ENCODE data around the gene GJE1.

The GJE1 gene

DNA sequence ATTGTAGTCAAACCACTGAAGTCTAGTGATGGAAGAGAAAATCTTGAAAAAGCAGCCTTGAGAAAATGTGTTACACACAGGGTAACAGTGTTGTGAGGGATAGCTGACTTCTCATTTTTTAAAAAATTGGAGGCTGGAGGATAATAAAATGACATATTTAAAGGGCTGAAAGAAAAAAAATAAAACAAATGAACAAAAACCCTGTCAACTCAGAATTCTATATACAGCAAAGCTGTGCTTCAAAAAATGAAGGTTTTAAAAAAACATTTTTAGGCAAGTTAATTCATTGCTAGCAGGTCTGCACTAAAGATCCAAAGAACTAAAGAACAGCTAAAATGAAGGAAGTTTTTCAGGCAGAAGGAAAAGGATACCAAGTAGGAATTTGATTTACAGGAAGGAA is 45.4 kb downstream of the GJE1 start:
- Histone ChIP-seq H3K9me3 (replicated peaks in 1 of 2; ENCODE audit: control insufficient read depth in 2 of 2, insufficient read depth in 1 of 2, low read depth in 1 of 2, low read length in 2 of 2) (peaks cover 0 to 18% of the 10 kb centered on the region in 2 donors), H3K4me3 (ENCODE audit: low read length in 2 of 2) (no peak overlapping the region), H3K36me3 (replicated peaks in 1 of 2; ENCODE audit: control insufficient read depth in 2 of 2, insufficient read depth in 2 of 2, low read length in 2 of 2) (peaks cover 8 to 61% of the 10 kb centered on the region in 2 donors), H3K4ac (ENCODE audit: low read length) (no peak overlapping the region), H2AFZ (ENCODE audit: low read length) (no peak overlapping the region), H4K8ac (ENCODE audit: low read depth, low read length) (no peak overlapping the region), H3K23ac (ENCODE audit: low read depth, low read length, poor library complexity) (no peak overlapping the region), H4K91ac (ENCODE audit: low read depth, low read length, poor library complexity) (no peak overlapping the region), H3K18ac (ENCODE audit: low read length) (no peak overlapping the region), H3K4me2 (ENCODE audit: insufficient read depth, low read length, poor library complexity, severe bottlenecking) (no peak overlapping the region), H2BK15ac (ENCODE audit: low read length) (no peak overlapping the region), H2AK5ac (ENCODE audit: low read depth, low read length) (no peak overlapping the region), H3K9ac (ENCODE audit: low read depth, low read length, poor library complexity) (no peak overlapping the region), H2BK5ac (ENCODE audit: low read length) (no peak overlapping the region), H3K4me1 (ENCODE audit: control insufficient read depth in 2 of 2, insufficient read depth in 1 of 2, low read depth in 1 of 2, low read length in 2 of 2) (no peaks in the 10 kb centered on the region), H3K27me3 (ENCODE audit: control insufficient read depth in 3 of 3, insufficient read depth in 3 of 3, low read depth in 1 of 3, low read length in 3 of 3) (no peaks in the 10 kb centered on the region), H3K27ac (replicated peaks; ENCODE audit: low read length) (no peak overlapping the region), H3K79me1 (ENCODE audit: low read depth, low read length) (no peaks in the 10 kb centered on the region), H2BK120ac (ENCODE audit: low read depth, low read length) (no peak overlapping the region), H3K14ac (ENCODE audit: low read length) (no peak overlapping the region), H2BK12ac (ENCODE audit: low read length) (no peak overlapping the region)
- no peak for DNase-seq (ENCODE audit: low spot score)

DNA sequence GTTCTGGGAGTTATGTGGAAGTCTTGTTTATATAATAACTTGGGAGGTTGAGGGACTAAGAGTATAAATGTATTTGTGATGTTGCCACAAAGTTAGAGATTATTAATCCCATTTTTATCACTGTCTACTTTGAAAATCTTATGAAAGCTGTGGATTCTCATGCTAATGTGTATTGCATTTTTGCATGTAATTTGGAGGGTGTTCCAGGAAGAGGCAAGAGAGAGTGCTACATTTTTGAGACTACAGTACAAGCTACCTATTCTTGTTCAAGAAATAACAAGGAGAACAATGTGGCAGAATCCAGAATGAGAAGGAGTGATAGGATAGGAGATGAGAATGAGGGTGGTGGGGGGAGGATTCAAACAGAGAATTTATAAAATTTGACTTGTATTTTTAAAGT is 49.3 kb downstream of the GJE1 start:
- no peak overlapping the region for H2BK120ac ChIP-seq (ENCODE audit: low read depth, low read length)
- peaks cover 0 to 14% of the 10 kb centered on the region in 2 donors for H3K9me3 ChIP-seq (replicated peaks in 1 of 2; ENCODE audit: control insufficient read depth in 2 of 2, insufficient read depth in 1 of 2, low read depth in 1 of 2, low read length in 2 of 2)
- no peaks in the 10 kb centered on the region for H3K79me1 ChIP-seq (ENCODE audit: low read depth, low read length)
- H3K4me1 ChIP-seq (ENCODE audit: control insufficient read depth in 2 of 2, insufficient read depth in 1 of 2, low read depth in 1 of 2, low read length in 2 of 2): no peaks in the 10 kb centered on the region
- H3K23ac ChIP-seq (ENCODE audit: low read depth, low read length, poor library complexity): no peak overlapping the region
- H3K18ac ChIP-seq (ENCODE audit: low read length): no peak overlapping the region
- no peak overlapping the region for H3K4me2 ChIP-seq (ENCODE audit: insufficient read depth, low read length, poor library complexity, severe bottlenecking)
- no peak overlapping the region for H2BK15ac ChIP-seq (ENCODE audit: low read length)
- no peak overlapping the region for H2AK5ac ChIP-seq (ENCODE audit: low read depth, low read length)
- H3K4ac ChIP-seq (ENCODE audit: low read length): no peak overlapping the region
- no peak overlapping the region for H2BK12ac ChIP-seq (ENCODE audit: low read length)
- no peak overlapping the region for H3K27ac ChIP-seq (replicated peaks; ENCODE audit: low read length)
- H4K91ac ChIP-seq (ENCODE audit: low read depth, low read length, poor library complexity): no peak overlapping the region
- H3K14ac ChIP-seq (ENCODE audit: low read length): no peak overlapping the region
- peaks cover 0 to 32% of the 10 kb centered on the region in 2 donors for H3K36me3 ChIP-seq (replicated peaks in 1 of 2; ENCODE audit: control insufficient read depth in 2 of 2, insufficient read depth in 2 of 2, low read length in 2 of 2)
- no peaks in the 10 kb centered on the region for H3K27me3 ChIP-seq (ENCODE audit: control insufficient read depth in 3 of 3, insufficient read depth in 3 of 3, low read depth in 1 of 3, low read length in 3 of 3)
- no peak overlapping the region for H4K8ac ChIP-seq (ENCODE audit: low read depth, low read length)
- H3K9ac ChIP-seq (ENCODE audit: low read depth, low read length, poor library complexity): no peak overlapping the region
- no peak overlapping the region for H3K4me3 ChIP-seq (ENCODE audit: low read length in 2 of 2)
- no peak for DNase-seq (ENCODE audit: low spot score)
- no peak overlapping the region for H2BK5ac ChIP-seq (ENCODE audit: low read length)
- no peak overlapping the region for H2AFZ ChIP-seq (ENCODE audit: low read length)

DNA sequence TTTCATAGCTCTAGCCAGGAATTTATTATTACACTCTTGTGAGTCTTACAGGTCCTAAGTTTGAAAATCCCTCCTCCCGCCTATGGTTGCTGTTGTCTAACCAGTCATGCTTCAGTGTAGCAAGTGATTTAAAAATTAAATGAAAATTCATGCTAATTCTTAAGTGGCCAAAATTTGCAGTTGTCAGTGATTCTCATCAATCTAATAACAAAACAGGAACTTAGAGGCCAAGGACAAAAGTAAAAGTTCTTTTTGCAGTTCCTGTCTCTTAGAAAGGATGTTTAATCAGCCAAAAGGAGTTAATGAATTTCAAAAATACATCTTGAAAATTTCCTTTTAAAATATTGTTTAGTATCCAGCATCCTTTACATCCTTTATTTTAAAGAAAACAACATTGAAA is 50.6 kb downstream of the GJE1 start:
- H3K27ac ChIP-seq (replicated peaks; ENCODE audit: low read length): no peak overlapping the region
- H3K9ac ChIP-seq (ENCODE audit: low read depth, low read length, poor library complexity): no peak overlapping the region
- WGBS, 2 donors (ENCODE audit: extremely low coverage in 2 of 2, insufficient read length in 2 of 2, insufficient replicate concordance in 1 of 2): no CpG with 5 or more reads among the region's 1 CpG
- H3K27me3 ChIP-seq (ENCODE audit: control insufficient read depth in 3 of 3, insufficient read depth in 3 of 3, low read depth in 1 of 3, low read length in 3 of 3): no peaks in the 10 kb centered on the region
- H2BK15ac ChIP-seq (ENCODE audit: low read length): no peak overlapping the region
- no peak overlapping the region for H3K4ac ChIP-seq (ENCODE audit: low read length)
- no peak overlapping the region for H2BK5ac ChIP-seq (ENCODE audit: low read length)
- no peak overlapping the region for H3K14ac ChIP-seq (ENCODE audit: low read length)
- H2AK5ac ChIP-seq (ENCODE audit: low read depth, low read length): no peak overlapping the region
- H3K9me3 ChIP-seq (replicated peaks in 1 of 2; ENCODE audit: control insufficient read depth in 2 of 2, insufficient read depth in 1 of 2, low read depth in 1 of 2, low read length in 2 of 2): peaks cover 0 to under 1% of the 10 kb centered on the region in 2 donors
- no peak overlapping the region for H2BK12ac ChIP-seq (ENCODE audit: low read length)
- H2BK120ac ChIP-seq (ENCODE audit: low read depth, low read length): no peak overlapping the region
- H3K4me1 ChIP-seq (ENCODE audit: control insufficient read depth in 2 of 2, insufficient read depth in 1 of 2, low read depth in 1 of 2, low read length in 2 of 2): no peaks in the 10 kb centered on the region
- H3K4me3 ChIP-seq (ENCODE audit: low read length in 2 of 2): no peak overlapping the region
- H3K18ac ChIP-seq (ENCODE audit: low read length): no peak overlapping the region
- DNase-seq (ENCODE audit: low spot score): no peak
- no peak overlapping the region for H4K8ac ChIP-seq (ENCODE audit: low read depth, low read length)
- peaks cover 0 to 20% of the 10 kb centered on the region in 2 donors for H3K36me3 ChIP-seq (replicated peaks in 1 of 2; ENCODE audit: control insufficient read depth in 2 of 2, insufficient read depth in 2 of 2, low read length in 2 of 2)
- H2AFZ ChIP-seq (ENCODE audit: low read length): no peak overlapping the region
- H3K23ac ChIP-seq (ENCODE audit: low read depth, low read length, poor library complexity): no peak overlapping the region
- no peak overlapping the region for H3K4me2 ChIP-seq (ENCODE audit: insufficient read depth, low read length, poor library complexity, severe bottlenecking)
- no peak overlapping the region for H4K91ac ChIP-seq (ENCODE audit: low read depth, low read length, poor library complexity)
- no peaks in the 10 kb centered on the region for H3K79me1 ChIP-seq (ENCODE audit: low read depth, low read length)

DNA sequence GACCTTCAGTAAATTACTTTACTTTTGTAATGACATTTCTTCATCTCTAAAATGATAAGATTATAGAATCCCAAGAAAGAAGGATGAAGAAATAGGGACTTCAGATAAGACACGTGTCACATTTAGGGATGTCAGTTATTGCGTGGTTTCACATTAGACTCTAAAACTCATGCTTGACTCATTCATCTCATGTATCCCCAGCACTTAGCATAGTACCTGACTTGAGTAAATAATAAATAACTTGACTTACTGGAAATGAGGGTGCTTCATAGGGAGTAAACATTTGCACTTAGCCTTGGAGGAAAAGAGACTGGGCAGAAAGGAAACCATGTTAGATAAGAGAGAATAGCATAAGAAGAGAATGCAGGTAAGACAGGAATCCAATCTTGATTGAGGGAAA is 51.6 kb downstream of the GJE1 start:
- no peaks in the 10 kb centered on the region for H3K4me1 ChIP-seq (ENCODE audit: control insufficient read depth in 2 of 2, insufficient read depth in 1 of 2, low read depth in 1 of 2, low read length in 2 of 2)

More for the DNA sequence above, 51.6 kb downstream of the GJE1 start:
- H3K4me3 ChIP-seq (ENCODE audit: low read length in 2 of 2): no peak overlapping the region
- H4K91ac ChIP-seq (ENCODE audit: low read depth, low read length, poor library complexity): no peak overlapping the region
- WGBS, 2 donors (ENCODE audit: extremely low coverage in 2 of 2, insufficient read length in 2 of 2, insufficient replicate concordance in 1 of 2): no CpG with 5 or more reads among the region's 2 CpGs
- H2BK12ac ChIP-seq (ENCODE audit: low read length): no peak overlapping the region
- H3K18ac ChIP-seq (ENCODE audit: low read length): no peak overlapping the region
- no peak overlapping the region for H3K9ac ChIP-seq (ENCODE audit: low read depth, low read length, poor library complexity)
- H2AK5ac ChIP-seq (ENCODE audit: low read depth, low read length): no peak overlapping the region
- no peak overlapping the region for H3K4me2 ChIP-seq (ENCODE audit: insufficient read depth, low read length, poor library complexity, severe bottlenecking)
- no peak overlapping the region for H2BK120ac ChIP-seq (ENCODE audit: low read depth, low read length)
- peaks cover 0 to 26% of the 10 kb centered on the region in 2 donors for H3K36me3 ChIP-seq (replicated peaks in 1 of 2; ENCODE audit: control insufficient read depth in 2 of 2, insufficient read depth in 2 of 2, low read length in 2 of 2)
- no peak overlapping the region for H2AFZ ChIP-seq (ENCODE audit: low read length)
- no peaks in the 10 kb centered on the region for H3K9me3 ChIP-seq (replicated peaks in 1 of 2; ENCODE audit: control insufficient read depth in 2 of 2, insufficient read depth in 1 of 2, low read depth in 1 of 2, low read length in 2 of 2)
- H3K27me3 ChIP-seq (ENCODE audit: control insufficient read depth in 3 of 3, insufficient read depth in 3 of 3, low read depth in 1 of 3, low read length in 3 of 3): no peaks in the 10 kb centered on the region
- no peak overlapping the region for H4K8ac ChIP-seq (ENCODE audit: low read depth, low read length)
- no peak for DNase-seq (ENCODE audit: low spot score)
- no peak overlapping the region for H2BK5ac ChIP-seq (ENCODE audit: low read length)
- no peak overlapping the region for H3K27ac ChIP-seq (replicated peaks; ENCODE audit: low read length)
- no peak overlapping the region for H3K23ac ChIP-seq (ENCODE audit: low read depth, low read length, poor library complexity)
- H3K4ac ChIP-seq (ENCODE audit: low read length): no peak overlapping the region
- no peak overlapping the region for H2BK15ac ChIP-seq (ENCODE audit: low read length)
- no peaks in the 10 kb centered on the region for H3K79me1 ChIP-seq (ENCODE audit: low read depth, low read length)
- no peak overlapping the region for H3K14ac ChIP-seq (ENCODE audit: low read length)
